ENCODE results near the gene TBC1D22A. TPM values are rescaled to one million over a fixed set of nuclear protein-coding genes. Genes with fewer than 3 reads are reported as not detected.

TBC1D22A gene
- total RNA-seq, 1 experiment from 2014 or later, result 20.9 TPM

DNA sequence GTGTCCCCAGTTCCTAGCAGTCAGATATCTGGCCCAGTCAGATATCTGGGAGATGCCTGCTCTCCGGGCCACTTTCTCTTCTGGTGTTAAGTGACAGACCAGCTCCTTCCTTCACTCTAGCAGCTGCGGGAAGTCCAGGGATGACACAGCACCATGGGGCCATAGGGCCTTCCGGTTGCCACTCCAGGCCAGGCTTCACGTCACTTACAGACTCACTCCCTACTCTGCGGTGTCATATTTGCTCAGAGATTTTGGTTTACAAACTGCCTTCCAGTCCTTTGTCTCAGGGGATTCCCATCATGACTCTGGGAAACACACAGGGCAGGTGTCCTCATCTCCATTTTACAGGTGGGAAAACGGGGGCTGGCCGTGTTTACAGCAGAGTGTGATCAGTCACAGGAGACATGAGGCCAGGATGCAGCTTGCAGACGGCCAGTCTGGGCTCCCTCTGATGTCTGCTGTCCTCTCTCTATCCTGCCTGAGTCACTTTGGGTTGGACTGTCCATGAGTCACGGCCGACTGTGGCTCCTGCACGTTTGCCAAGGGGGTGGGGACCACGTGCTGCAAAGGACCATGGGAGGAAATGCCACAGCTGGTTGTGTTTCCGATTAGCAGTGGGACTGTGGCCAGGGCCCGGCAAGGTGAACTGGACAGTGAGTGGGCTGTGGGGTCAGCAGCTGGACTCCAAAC, 8.2 kb upstream of the TBC1D22A start (continued):
- TF ChIP-seq RAD21 (IDR thresholded peaks at IDR 0.05; ENCODE audit: low read depth) (no peak), ZNF274 (IDR thresholded peaks at IDR 0.05; ENCODE audit: low read depth, low read length) (no peak), EGR1 (IDR thresholded peaks at IDR 0.05; ENCODE audit: low read depth) (no peak)
- TF ChIP-seq, protein P1, sequence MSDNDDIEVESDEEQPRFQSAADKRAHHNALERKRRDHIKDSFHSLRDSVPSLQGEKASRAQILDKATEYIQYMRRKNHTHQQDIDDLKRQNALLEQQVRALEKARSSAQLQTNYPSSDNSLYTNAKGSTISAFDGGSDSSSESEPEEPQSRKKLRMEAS (IDR thresholded peaks at IDR 0.05), result peak; percentile 98

DNA sequence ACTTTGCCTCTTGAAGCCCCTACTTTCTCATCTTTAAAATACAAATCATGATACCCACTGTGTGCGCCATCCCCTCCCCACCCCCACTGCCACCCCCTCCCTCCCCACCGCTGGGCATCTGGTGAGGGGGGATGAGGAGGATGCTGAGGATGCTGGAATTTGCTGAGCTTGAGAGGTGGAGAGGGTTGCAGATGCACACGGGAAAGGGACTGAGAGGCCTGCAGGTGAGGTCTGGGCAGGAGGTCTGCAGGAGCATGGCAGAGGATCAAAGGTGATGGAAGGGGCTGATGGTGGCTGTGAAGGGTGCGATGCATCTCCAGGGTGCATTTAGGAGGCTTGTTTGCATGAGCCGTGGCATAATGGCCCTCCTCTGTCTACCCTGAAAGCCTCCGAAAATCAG, 7.6 kb upstream of the TBC1D22A start:
- intact Hi-C loops (cut with micrococcal nuclease), result loop anchor here (1.0 kb wide), 1 partner anchor 17 kb away; the partner anchor contains the start of gene CERK
- no peaks in the 10 kb centered on the region for H3K36me3 ChIP-seq (ENCODE audit: control insufficient read depth in 1 of 2, insufficient read depth in 2 of 2, low read length in 2 of 2)
- peak; percentile 9; the same call in 1 of the 2 replicates for ATAC-seq
- peak overlapping the region; percentile 31 to 32 for H3K4me3 ChIP-seq (replicated peaks in 1 of 2; ENCODE audit: low read depth in 1 of 2, low read length in 2 of 2)
- H3K27ac ChIP-seq (ENCODE audit: low read depth, low read length), result peak overlapping the region; percentile 88
- H2AFZ ChIP-seq (ENCODE audit: low read depth, low read length, poor library complexity, severe bottlenecking), result no peak overlapping the region
- peak overlapping the region; percentile 72 for H3K4me2 ChIP-seq (ENCODE audit: low read length)
- H3K9ac ChIP-seq (ENCODE audit: low read length), result peak overlapping the region; percentile 52
- no peaks in the 10 kb centered on the region for H4K20me1 ChIP-seq (ENCODE audit: insufficient read depth)
- H3K9me3 ChIP-seq (ENCODE audit: control insufficient read depth in 1 of 2, insufficient read depth in 1 of 2, low read depth in 1 of 2, low read length in 2 of 2), result peaks cover 6 to 10% of the 10 kb centered on the region in 2 experiments; a peak in 1 of 4 replicates
- ChIA-PET RAD21 (ENCODE audit: low non-redundant PET in 1 of 2, low total read pairs in 2 of 2, uncharacterized antibody in 2 of 2, unreplicated experiment in 2 of 2) (interaction anchor here in 1 of 2 experiments (1.3 kb wide), 1 partner anchor 191 kb away, joined by 3 read pairs; no protein-coding TSS in a partner anchor), POLR2A (interaction anchor here (1.5 kb wide), 1 partner anchor 8 kb away, joined by 10 read pairs; the partner anchor contains the start of gene TBC1D22A), CTCF (interaction anchor here (1.2 to 1.6 kb wide), 2 partner anchors 15 to 192 kb away, joined by 3 to 7 read pairs; no protein-coding TSS in a partner anchor)
- DNase-seq (ENCODE audit: low read depth, low spot score), result no peak
- TF ChIP-seq SIN3A (IDR thresholded peaks at IDR 0.05; ENCODE audit: low read depth) (no peak), CBX3 (IDR thresholded peaks at IDR 0.05; ENCODE audit: low read depth) (no peak), ZFX (IDR thresholded peaks at IDR 0.05) (no peak), EZH2phosphoT487 (IDR thresholded peaks at IDR 0.05; ENCODE audit: borderline replicate concordance) (no peak), SRF (IDR thresholded peaks at IDR 0.05; ENCODE audit: low read depth) (no peak), POLR2A (IDR thresholded peaks at IDR 0.05; ENCODE audit: borderline replicate concordance, extremely low read depth, insufficient read depth, insufficient read length) (no peak)
- TF ChIP-seq, protein P2, sequence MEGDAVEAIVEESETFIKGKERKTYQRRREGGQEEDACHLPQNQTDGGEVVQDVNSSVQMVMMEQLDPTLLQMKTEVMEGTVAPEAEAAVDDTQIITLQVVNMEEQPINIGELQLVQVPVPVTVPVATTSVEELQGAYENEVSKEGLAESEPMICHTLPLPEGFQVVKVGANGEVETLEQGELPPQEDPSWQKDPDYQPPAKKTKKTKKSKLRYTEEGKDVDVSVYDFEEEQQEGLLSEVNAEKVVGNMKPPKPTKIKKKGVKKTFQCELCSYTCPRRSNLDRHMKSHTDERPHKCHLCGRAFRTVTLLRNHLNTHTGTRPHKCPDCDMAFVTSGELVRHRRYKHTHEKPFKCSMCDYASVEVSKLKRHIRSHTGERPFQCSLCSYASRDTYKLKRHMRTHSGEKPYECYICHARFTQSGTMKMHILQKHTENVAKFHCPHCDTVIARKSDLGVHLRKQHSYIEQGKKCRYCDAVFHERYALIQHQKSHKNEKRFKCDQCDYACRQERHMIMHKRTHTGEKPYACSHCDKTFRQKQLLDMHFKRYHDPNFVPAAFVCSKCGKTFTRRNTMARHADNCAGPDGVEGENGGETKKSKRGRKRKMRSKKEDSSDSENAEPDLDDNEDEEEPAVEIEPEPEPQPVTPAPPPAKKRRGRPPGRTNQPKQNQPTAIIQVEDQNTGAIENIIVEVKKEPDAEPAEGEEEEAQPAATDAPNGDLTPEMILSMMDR (IDR thresholded peaks at IDR 0.05 in 2 of 3, conservative IDR thresholded peaks at IDR 0.05 in 1 of 3; ENCODE audit: borderline replicate concordance in 1 of 3, insufficient read depth in 1 of 3, low read depth in 2 of 3, low read length in 2 of 3), result no peak
- TF ChIP-seq, protein P3, sequence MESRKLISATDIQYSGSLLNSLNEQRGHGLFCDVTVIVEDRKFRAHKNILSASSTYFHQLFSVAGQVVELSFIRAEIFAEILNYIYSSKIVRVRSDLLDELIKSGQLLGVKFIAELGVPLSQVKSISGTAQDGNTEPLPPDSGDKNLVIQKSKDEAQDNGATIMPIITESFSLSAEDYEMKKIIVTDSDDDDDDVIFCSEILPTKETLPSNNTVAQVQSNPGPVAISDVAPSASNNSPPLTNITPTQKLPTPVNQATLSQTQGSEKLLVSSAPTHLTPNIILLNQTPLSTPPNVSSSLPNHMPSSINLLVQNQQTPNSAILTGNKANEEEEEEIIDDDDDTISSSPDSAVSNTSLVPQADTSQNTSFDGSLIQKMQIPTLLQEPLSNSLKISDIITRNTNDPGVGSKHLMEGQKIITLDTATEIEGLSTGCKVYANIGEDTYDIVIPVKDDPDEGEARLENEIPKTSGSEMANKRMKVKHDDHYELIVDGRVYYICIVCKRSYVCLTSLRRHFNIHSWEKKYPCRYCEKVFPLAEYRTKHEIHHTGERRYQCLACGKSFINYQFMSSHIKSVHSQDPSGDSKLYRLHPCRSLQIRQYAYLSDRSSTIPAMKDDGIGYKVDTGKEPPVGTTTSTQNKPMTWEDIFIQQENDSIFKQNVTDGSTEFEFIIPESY (IDR thresholded peaks at IDR 0.05; ENCODE audit: extremely low read depth, insufficient replicate concordance, low read length), result no peak
- no TSS peak for BruUV-seq (replicated peaks)
- no peaks in the 10 kb centered on the region for H3K79me2 ChIP-seq (ENCODE audit: insufficient read depth, low read length)
- H3K4me1 ChIP-seq (ENCODE audit: control insufficient read depth in 1 of 2, insufficient read depth in 2 of 2, low read length in 2 of 2), result peaks cover 16 to 46% of the 10 kb centered on the region in 2 experiments
- H3K27me3 ChIP-seq (ENCODE audit: insufficient read depth, low read length), result no peaks in the 10 kb centered on the region
- H3K9me2 ChIP-seq (ENCODE audit: insufficient read depth), result no peaks in the 10 kb centered on the region
